GM12873 (cell line): ENCODE results near the gene ATP13A1.

ENCODE experiments used
- CTCF ChIP-seq: IDR thresholded peaks from 2 replicates; pipeline ENCODE4 v1.5.1; 2012; ENCODE audit warnings: low read depth, mild to moderate bottlenecking, moderate library complexity, low read length, control low read depth; ENCODE audit not compliant: insufficient read depth; ENCODE audit errors: missing control alignments

The ATP13A1 gene

GRCh38 chr19:19670070-19670551, 6.6 kb upstream of the ATP13A1 start:
- TF ChIP-seq CTCF: no peak

GRCh38 chr19:19668230-19669012, 4.9 kb upstream of the ATP13A1 start, which contains the start of gene ZNF101:
Gene ZNF101, plus strand, starts transcription at chr19:19668839. Its CDS starts 125 bp downstream, at chr19:19668964.
- TF ChIP-seq CTCF: no peak

- TF ChIP-seq CTCF: no peak
Measured at GRCh38 chr19:19662871-19663255, 613 bp downstream of the ATP13A1 start.

GRCh38 chr19:19662344-19662743, 1.1 kb downstream of the ATP13A1 start:
- no peak for TF ChIP-seq CTCF

GRCh38 chr19:19661675-19662251, 1.7 kb downstream of the ATP13A1 start:
- no peak for TF ChIP-seq CTCF

GRCh38 chr19:19661141-19661674, 2.3 kb downstream of the ATP13A1 start:
- TF ChIP-seq CTCF: no peak

GRCh38 chr19:19659646-19660245, 3.7 kb downstream of the ATP13A1 start:
- TF ChIP-seq CTCF: no peak
